Stomach smooth muscle (tissue), 2 donors: ENCODE results near the gene TACR1.

ENCODE experiments used
- H3K27ac ChIP-seq: one replicate; pipeline ENCODE4 v1.7.0; 2013; ENCODE audit warnings: mild to moderate bottlenecking, low read length, inconsistent platforms
- H3K27me3 ChIP-seq, 2 donors: one replicate each; pipeline ENCODE4 v1.7.0; 2013; ENCODE audit warnings: low read length in 2 of 2; ENCODE audit not compliant: insufficient read depth in 2 of 2, control insufficient read depth in 1 of 2
- H3K36me3 ChIP-seq, 2 donors: one replicate each; pipeline ENCODE4 v1.7.0; 2013; ENCODE audit warnings: low read length in 2 of 2; ENCODE audit not compliant: control insufficient read depth in 2 of 2, insufficient read depth in 2 of 2
- H3K4me1 ChIP-seq: one replicate; pipeline ENCODE4 v1.7.0; 2013; ENCODE audit warnings: low read length; ENCODE audit not compliant: control insufficient read depth, insufficient read depth
- H3K4me3 ChIP-seq, 2 donors: one replicate each; pipeline ENCODE4 v1.7.0; 2013; ENCODE audit warnings: low read length in 2 of 2
- H3K9ac ChIP-seq, 2 donors: one replicate each; pipeline ENCODE4 v1.7.0; 2013; ENCODE audit warnings: low read length in 2 of 2, mild to moderate bottlenecking in 1 of 2
- H3K9me3 ChIP-seq, 2 donors: one replicate each; pipeline ENCODE4 v1.7.0; 2013; ENCODE audit warnings: low read length in 2 of 2; ENCODE audit not compliant: control insufficient read depth in 2 of 2
- donor health status: healthy.
- donor health status: Pancreatic carcinoma.

Gene TACR1

GRCh38 chr2:75033516-75033915 is 165.8 kb downstream of the TACR1 start:
- H3K4me3 ChIP-seq = no peak overlapping the region
- H3K27me3 ChIP-seq = no peaks in the 10 kb centered on the region
- H3K9me3 ChIP-seq = peaks cover 0 to 2% of the 10 kb centered on the region in 2 donors
- H3K27ac ChIP-seq = no peak overlapping the region
- H3K4me1 ChIP-seq = no peaks in the 10 kb centered on the region
- H3K9ac ChIP-seq = no peak overlapping the region
- no peaks in the 10 kb centered on the region for H3K36me3 ChIP-seq

DNA sequence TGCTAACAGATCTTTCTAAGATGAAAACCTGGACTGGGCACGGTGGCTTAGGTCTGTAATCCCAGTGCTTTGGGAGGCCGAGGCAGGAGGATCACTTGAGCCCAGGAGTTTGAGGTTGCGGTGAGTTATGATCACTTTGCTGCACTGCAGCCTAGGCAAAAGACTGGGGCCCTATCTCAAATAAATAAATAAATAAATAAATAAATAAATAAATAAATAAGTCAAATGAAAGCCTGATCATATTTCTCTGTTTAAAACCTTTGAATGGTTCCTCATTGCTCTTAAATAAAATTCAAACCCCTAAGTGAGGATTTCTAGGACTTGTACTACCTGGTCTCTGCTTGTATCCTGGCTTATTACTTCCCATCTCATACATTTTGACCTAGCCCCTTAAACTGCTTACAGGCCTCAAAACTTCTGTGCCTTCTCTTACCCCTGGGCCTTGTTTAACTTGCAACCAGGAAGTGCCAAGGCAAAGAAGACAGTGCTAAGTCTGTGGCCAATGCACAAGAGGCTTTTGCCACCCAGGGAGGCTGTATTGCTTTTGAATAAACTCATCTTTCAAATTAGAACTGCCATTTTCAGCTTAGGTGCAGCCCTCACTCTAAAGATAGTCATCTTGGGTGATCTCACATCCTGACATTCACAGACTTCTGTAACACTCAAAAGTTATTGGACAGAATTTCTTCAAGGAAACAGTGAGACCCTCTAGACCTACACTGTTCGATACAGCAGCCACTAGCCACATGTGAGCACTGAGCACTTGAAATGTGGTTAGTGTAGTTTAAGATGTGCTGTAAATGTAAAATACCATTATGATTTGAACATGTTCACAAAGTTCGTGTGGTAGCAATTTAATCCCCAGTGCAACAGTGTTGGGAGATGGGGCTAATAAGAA is 167.2 kb downstream of the TACR1 start:
- H3K4me3 ChIP-seq = no peak overlapping the region
- H3K36me3 ChIP-seq = no peaks in the 10 kb centered on the region
- H3K9me3 ChIP-seq = peaks cover 0 to 2% of the 10 kb centered on the region in 2 donors
- no peak overlapping the region for H3K27ac ChIP-seq
- no peak overlapping the region for H3K9ac ChIP-seq
- no peaks in the 10 kb centered on the region for H3K27me3 ChIP-seq
- H3K4me1 ChIP-seq = no peaks in the 10 kb centered on the region

DNA sequence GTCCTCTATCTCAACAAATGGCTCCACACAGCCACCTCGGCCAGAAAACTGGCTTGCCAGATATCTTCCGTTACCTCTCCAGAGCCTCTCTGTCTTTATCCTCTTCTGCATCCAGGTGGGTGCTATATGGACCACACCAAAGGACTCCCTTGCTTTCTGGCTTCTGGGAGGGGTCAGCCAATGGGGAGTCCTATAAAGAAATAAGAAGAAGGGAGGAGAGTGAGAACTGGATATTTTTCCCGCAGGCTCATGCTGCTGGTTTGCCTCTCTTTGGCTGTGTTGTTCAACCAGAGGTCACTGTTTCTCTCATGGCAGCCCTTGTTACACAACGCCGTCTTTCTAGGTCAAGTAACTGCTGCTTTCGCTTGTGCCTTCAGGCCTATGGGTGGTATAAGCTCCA is 168.1 kb downstream of the TACR1 start:
- Histone ChIP-seq H3K27me3 (no peaks in the 10 kb centered on the region), H3K36me3 (no peaks in the 10 kb centered on the region), H3K9ac (no peak overlapping the region), H3K9me3 (peaks cover 0 to 2% of the 10 kb centered on the region in 2 donors), H3K4me3 (no peak overlapping the region), H3K27ac (no peak overlapping the region), H3K4me1 (no peaks in the 10 kb centered on the region)

DNA sequence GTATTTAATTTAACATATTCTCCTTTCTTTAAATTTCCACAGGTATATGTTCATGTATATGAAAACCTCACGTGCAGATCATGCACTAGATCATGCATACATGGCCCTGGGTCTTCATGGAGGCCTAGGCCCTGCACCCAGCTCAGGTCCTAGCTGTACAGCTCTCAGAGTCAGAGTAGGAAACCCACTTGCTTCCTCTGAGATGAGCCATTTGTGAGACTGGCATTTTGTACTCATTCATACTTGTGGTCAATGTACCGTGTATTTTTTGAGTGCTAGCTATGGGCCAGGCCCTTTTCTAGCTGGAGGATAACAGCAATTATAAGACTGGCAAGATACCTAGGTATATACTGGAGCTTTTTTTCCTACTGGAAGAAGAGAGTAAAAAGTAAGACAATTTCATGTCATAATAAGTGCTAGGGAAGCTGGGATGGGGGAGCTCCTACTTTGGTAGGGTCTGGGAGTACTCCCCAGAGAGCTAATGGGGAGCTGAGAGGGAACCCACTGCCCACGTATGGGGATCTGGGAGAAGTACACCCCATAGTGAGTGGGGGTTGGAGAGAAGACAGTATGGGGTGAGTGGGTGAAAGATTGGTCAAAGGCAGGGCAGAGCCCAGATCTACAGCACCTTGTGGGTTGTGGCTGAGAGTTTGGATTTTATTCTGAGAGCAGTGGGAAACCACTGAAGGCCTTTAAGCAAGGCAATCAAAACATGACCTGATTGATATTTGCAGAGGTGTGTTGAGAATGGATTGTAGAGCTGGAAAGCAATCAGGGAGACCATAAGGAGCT is 168.9 kb downstream of the TACR1 start:
- H3K36me3 ChIP-seq = no peaks in the 10 kb centered on the region
- peaks cover 0 to 2% of the 10 kb centered on the region in 2 donors for H3K9me3 ChIP-seq
- no peak overlapping the region for H3K27ac ChIP-seq
- no peak overlapping the region for H3K4me3 ChIP-seq
- no peak overlapping the region for H3K9ac ChIP-seq
- no peaks in the 10 kb centered on the region for H3K4me1 ChIP-seq
- H3K27me3 ChIP-seq = no peaks in the 10 kb centered on the region

DNA sequence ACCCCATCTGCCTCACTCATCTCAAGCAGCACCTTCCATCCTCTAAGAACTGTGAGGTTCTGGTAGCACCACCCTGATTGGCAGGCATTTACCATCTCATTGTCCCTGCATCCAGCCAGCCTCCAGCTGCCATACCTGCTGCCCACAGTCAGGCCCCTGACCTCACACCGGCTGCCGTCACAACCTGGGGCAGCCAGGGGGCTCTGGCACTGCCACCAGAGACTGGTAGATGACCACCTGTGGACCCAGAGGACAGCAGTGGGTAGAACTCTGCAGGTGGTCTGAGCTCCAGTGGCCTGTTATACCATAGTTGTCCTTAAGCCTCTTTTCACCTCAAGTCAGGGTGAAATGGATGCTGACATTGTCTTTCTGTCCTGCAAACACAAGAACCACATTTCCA is 171.4 kb downstream of the TACR1 start:
- no peaks in the 10 kb centered on the region for H3K27me3 ChIP-seq
- H3K9ac ChIP-seq = no peak overlapping the region
- H3K4me1 ChIP-seq = no peaks in the 10 kb centered on the region
- no peak overlapping the region for H3K27ac ChIP-seq
- H3K9me3 ChIP-seq = peaks cover 0 to 2% of the 10 kb centered on the region in 2 donors
- H3K4me3 ChIP-seq = no peak overlapping the region
- no peaks in the 10 kb centered on the region for H3K36me3 ChIP-seq

DNA sequence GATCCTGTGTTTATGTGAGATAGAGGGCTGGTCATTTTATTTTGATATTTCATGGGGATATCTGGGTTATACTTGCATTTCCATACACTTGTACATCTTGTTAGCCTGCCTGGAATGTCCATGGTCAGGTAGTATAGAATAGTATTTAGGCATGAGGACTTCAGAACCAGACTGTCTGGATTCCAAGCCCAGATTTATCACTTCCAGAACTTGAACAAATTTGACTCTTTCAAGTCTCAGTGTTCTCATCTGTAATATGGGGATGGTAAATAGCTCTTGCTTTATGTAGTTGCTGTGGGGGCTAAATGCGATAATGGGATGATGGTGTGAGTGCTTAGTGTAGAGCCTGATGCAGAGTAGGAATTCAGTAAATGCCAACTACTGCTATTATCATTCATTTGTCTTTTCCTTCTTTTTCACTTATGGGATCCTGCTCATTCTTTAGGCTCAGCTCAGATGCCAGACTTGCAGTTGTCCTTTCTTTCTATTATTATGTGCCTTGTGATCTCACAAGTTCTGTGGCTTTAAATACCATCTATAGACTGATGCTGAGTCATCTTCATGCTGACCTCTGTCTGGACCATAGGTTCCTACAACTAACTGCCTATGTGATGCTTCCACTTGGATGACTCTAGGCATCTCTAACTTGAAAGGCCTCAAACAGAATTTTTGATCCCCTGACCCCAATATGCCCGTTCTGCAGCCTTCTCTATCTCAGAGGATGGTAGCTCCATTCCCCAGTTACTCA is 173.5 kb downstream of the TACR1 start:
- H3K9ac ChIP-seq = no peak overlapping the region
- no peak overlapping the region for H3K27ac ChIP-seq
- H3K4me1 ChIP-seq = no peaks in the 10 kb centered on the region
- no peak overlapping the region for H3K4me3 ChIP-seq
- no peaks in the 10 kb centered on the region for H3K36me3 ChIP-seq
- H3K27me3 ChIP-seq = no peaks in the 10 kb centered on the region
- H3K9me3 ChIP-seq = no peaks in the 10 kb centered on the region

GRCh38 chr2:75025216-75025615 is 174.1 kb downstream of the TACR1 start:
- no peaks in the 10 kb centered on the region for H3K27me3 ChIP-seq
- no peak overlapping the region for H3K9ac ChIP-seq
- no peaks in the 10 kb centered on the region for H3K9me3 ChIP-seq
- H3K27ac ChIP-seq = no peak overlapping the region
- no peak overlapping the region for H3K4me3 ChIP-seq
- H3K36me3 ChIP-seq = no peaks in the 10 kb centered on the region
- no peaks in the 10 kb centered on the region for H3K4me1 ChIP-seq

DNA sequence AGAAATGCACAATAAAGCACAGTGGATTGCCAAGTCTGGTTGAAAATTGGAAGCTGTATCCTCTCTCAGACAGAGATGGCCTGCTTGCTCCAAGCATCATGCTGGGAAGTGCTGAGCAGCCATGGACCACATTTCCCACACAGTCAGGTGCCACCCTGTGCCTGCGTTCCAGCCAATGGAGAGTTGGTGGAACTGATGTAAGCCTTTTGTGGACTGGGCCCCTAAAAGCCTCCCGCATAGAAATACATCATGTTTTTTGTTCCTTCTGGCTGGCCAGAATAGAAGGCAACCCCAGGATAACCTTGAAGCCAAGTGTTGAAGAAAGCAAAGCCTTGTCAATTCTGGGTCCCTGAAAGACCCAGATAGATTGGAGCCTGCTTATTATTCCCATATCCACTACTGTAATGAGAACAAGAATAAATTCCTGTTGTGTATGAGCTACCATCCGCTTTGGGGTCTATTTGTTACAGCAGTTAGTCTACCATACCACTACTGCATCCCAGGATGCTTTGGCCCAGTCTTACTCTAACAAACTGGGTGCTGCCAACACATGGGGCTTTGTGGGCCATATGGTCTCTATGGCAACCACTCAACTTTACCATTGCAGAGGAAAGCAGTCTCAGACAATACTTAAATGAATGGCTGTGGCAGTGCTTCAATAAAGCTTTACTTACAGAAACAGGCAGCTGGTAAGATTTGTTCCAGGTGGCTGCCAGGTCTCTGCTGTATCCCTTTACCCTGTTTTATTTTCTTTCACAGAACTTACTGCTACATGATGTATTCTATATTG is 175.5 kb downstream of the TACR1 start:
- no peaks in the 10 kb centered on the region for H3K27me3 ChIP-seq

DNA sequence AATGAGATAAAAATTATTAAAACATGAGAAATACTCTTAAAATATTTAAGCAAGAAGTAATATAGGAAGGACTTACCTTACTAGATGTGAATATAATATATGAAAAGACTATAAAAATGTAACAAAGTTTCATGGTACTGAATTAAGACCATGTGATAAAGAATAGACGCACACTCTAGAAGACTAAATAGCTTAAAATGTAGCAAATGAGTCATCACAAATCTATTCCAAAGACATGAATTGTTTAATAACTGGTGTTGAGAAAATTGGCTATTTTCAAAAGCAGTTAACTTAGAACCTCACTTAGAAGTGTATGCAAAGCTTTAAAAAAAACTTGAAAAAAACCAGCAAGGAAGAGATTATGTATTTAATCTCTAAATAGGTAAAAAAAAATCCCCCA is 176.8 kb downstream of the TACR1 start:
- no peak overlapping the region for H3K9ac ChIP-seq
- no peak overlapping the region for H3K4me3 ChIP-seq
- no peak overlapping the region for H3K27ac ChIP-seq
- H3K4me1 ChIP-seq = no peaks in the 10 kb centered on the region
- H3K27me3 ChIP-seq = no peaks in the 10 kb centered on the region
- no peaks in the 10 kb centered on the region for H3K9me3 ChIP-seq
- no peaks in the 10 kb centered on the region for H3K36me3 ChIP-seq

More for the DNA sequence above, 175.5 kb downstream of the TACR1 start:
- Histone ChIP-seq H3K9ac (no peak overlapping the region), H3K27ac (no peak overlapping the region), H3K4me3 (no peak overlapping the region), H3K4me1 (no peaks in the 10 kb centered on the region), H3K9me3 (no peaks in the 10 kb centered on the region), H3K36me3 (no peaks in the 10 kb centered on the region)

GRCh38 chr2:75021672-75022071 is 177.6 kb downstream of the TACR1 start:
- no peak overlapping the region for H3K9ac ChIP-seq
- H3K9me3 ChIP-seq = no peaks in the 10 kb centered on the region
- H3K36me3 ChIP-seq = no peaks in the 10 kb centered on the region
- no peaks in the 10 kb centered on the region for H3K27me3 ChIP-seq
- no peaks in the 10 kb centered on the region for H3K4me1 ChIP-seq
- H3K27ac ChIP-seq = no peak overlapping the region
- no peak overlapping the region for H3K4me3 ChIP-seq
